DLD1 (cell line): ENCODE results near the gene PLA2G4E.

Source experiments
- in situ Hi-C: cut with HindIII; loops from 2 replicates; pipeline ENCODE4 v1.10.0; 2017; ENCODE audit warnings: low sequenced_read_pairs

PLA2G4E gene

DNA sequence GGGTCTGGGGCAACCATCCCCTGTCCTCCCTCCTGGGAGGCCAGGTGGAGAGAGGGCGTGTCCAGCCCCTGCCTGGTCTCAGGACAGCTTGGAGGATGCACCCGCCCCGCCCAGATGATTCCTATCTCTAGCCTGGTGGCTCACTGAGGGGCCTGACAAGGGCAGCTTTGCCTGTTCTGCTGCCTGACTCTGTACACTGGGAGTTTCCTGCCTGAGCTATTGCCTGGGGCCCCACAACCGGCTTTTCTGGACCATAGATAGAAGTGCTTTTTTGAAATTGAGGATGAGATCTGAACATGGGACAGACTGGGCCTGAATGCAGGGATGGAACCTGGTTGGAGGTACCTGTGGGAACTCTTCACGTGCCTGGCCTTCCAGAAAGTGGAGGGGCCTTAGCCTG, 751 bp upstream of the PLA2G4E start:
- in situ Hi-C loops = no loop called here

DNA sequence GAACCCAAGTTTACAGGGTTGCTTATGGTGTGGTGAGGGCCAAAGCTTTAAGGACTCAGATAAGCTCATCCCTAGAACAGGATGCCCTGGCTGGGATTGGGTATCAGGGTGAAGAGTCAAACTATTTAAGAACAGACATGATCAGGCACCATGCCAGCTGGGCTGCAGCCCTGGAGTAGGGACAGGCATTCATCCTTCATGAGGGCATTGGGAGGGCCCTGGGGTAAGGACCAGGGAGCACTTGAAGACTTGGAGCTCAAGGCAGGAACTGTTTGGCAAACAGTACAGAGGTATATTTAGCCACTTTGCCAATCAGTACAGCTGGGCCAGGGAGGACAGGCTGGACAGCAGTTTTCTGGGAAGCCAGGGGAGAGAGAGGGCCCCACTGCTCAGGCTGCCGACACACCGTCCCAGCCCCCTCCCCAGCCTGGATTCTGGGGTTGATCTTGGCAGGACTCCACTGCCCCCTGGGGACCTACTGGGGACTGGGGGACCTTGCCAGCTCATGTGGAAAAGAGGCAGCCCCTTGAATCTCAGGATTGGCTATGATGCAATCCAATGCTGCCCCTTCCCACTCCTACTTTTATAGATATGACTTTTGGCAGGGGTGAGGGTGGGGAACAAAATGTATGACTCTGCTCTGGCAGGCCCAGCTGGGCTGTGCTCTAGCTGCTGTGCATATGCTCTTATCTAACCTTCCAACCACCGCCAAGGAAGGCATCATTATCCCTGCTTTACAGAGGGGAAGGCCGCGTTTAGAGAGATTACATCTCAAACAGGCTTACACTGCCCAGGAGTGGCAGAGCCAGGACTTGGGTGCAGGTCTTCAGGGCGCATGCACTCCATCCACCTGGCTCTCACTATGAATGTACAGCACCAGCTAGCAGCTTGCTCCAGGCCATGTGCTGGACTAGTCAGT, 2.3 kb downstream of the PLA2G4E start:
- in situ Hi-C loops = no loop called here

DNA sequence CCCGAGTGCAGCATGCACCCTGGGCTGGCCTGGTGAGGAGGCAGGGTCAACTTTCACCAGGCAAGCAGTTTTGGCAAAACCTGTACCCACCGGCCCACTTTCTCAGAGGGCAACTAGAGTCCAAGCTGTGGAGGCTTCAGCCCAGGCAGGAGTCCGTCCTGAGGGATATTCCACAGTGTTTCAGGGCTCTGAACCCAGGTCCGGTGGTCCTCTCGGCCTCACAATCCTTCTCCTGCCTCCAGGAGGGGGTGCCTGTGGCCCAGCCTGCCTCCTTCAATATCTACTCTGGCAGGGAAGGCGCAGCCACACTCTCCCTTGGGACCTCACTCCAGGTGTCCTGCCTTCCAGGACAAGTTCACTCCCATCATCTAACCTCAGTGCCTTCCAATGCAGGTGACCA, 3.9 kb downstream of the PLA2G4E start:
- in situ Hi-C loops = no loop called here

DNA sequence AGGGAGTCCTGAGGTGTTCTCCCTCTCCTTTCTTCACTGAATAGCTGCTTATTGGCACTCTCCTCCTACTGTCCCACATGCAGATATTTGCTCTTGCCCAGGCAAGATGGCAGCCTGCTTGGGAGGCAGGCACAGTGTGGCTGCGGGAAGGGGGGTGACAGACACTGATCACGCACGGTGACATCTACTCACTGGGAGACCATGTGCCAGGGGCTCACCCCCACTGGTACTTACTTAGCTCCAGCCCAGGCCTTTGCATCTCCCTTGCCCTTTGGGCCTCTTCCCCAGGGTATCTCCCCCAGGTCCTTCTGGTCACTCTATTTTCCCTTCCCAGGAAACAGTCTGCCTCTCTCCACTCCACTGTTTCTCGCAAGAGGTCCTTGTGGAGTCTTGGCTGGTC, 6.4 kb downstream of the PLA2G4E start:
- in situ Hi-C loops = no loop called here

DNA sequence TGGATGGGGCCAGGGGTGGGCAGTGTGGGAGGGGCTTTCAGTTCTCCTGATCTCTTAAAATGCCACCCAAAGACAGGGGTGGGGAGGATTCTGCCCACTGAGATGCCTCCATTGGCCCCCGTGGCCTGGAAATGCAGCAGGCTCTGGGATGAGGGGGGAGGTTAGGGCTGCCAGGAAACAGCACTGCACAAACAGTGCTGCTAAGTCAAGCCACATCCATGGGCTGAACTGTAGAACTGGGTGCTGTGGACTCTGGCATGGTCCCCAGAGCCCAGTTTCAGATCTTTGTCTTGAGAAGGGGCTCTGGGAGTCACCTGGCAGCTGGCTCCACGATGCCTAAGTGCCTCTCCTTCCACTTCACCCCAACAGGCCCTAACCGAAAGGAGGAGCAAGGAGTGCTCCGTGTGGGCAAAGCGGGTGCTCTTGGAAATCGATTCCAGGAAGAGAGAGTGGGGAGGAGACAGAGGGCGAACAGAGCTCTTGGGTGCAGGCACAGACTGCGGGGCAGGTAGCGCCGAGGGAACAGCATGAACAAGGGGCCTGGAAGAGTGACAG, 7.8 kb downstream of the PLA2G4E start:
- in situ Hi-C loops = no loop called here

DNA sequence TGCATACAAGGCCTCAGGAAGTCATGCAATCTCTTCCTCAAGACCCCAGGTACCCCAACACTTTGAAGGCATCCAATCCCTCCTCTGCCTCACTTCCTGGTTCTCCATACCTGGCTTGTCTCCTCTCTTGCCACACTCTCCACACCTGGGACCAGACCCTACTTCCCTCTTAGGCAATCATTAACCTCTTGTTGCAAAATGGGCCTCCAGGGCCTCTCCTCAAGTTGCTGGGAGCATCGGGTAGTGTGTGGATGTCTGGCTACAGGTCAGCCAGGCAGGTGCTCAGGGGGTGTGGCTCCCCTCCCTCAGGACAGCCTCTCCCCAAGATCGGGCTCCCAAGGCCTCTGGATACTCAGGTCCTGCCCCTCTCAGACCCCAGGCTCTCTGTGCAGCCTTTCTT, 8.6 kb downstream of the PLA2G4E start:
- in situ Hi-C loops = no loop called here

DNA sequence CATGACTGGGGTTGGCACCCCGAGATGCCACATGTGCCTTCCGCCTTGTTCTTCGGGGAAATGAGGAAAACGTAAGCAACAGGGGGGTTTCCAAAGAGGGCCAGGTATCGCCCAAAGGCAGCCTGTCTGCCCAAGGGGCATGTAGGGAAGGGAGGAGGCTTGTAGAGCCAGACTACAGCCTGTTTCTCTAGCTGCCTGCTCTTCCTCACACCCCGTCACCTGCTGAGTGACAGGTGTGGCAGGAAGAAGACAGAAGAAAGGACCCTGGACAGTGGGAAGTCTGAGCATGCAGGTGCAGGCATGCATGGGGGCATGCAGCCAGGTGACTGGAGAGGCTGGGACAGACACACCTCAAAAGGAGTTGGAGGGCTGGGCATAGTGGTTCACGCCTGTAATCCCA, 9.8 kb downstream of the PLA2G4E start:
- in situ Hi-C loops = no loop called here

DNA sequence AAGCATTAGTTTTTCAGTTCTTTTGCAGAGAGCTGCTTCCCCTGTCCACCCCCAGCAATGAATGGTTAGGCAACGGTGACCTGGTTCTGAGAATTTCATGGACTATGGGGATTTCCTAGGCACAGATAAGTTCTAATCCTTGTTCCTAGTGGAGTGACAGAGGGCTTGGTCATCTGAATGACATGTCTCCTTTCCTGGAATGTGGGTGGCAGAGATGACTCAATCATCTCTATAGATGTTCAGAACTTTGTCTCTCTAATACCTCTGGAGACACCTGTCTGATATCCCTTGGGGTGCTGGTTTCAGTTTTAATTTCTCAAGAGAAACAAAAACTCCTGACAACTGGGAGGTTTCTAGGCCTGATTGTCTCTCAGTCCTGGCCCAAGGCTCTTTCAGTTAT, 10.4 kb downstream of the PLA2G4E start:
- in situ Hi-C loops = no loop called here

DNA sequence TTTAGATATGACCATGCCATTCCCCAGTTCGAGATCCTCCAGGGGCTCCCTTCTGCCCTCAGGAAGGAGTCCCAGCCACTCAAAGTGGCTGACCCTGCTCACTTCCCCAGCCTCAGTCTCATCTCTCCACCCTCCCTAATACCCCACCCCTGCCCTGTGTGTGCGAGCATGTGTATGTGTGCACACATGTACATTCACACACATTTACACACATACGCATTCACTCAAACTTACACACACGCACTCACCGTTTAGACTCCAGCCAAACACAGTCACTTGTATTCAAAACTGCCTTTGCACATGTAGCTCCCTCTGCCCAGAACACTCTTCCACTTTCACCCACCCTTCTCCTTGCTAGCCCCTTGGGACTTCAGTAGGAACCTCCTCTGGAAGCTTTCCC, 11.4 kb downstream of the PLA2G4E start:
- in situ Hi-C loops = loop anchor here (5.0 kb wide), 1 partner anchor 43 kb away; no protein-coding TSS in a partner anchor

DNA sequence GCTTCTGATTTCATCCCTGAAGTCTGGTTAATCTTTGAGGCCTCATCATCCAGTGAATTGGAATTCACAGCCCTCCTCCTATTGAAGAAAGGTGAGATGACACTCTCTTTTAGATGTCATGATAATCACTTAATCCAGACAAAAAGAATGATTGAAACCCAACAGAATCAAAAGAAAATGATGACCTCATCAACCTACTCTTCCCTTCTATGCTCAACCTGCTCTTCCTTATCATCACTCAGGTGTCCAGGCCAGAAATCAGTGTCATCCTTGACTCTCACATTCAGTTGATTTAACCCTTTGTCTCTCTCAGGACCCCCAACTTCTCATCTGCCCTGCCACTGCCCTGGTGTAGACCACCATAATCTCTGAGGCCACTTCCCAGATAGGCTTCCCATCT, 11.8 kb downstream of the PLA2G4E start:
- in situ Hi-C loops = loop anchor here (5.0 kb wide), 1 partner anchor 43 kb away; no protein-coding TSS in a partner anchor

DNA sequence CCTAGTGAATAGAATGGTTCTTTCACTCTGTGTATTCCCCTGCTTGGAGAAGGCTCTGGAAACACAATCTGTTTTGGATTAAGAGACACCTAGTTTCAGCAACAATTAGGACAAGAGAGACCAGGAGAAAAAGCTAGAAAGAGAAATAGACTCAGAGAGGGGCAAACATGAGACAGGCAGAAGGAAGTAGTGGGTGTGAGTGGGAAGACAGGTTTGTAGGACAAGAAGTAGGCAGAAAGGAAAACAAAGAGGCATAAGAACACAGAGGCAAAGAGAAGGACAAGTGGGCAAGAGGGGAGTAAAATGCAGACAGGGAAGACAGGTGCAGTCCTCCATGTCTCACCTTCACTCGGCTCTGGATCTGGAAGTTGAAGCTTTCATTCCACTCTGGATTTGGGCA, 13.5 kb downstream of the PLA2G4E start:
- in situ Hi-C loops = loop anchor here (5.0 kb wide), 1 partner anchor 45 kb away; no protein-coding TSS in a partner anchor

DNA sequence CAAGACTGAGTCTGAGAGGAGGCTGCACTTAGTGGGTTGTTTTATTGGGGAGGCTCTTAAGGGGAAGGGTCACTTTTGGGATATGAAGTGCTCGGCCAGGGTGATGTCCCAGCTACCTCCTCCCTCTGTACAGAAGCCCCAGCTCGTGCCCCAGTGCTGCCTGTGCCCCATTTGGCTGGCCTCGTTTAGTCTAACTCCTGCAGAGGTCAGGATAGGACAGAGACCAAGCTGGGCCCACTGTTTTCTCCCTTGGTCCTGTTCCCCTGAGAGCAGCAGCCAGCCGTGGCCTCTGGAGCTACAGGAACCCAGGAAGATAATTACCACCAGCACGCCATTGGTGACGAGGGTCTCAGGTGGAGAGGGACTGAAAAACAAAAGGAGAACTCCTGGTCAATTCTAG, 18.5 kb downstream of the PLA2G4E start:
- in situ Hi-C loops = no loop called here

DNA sequence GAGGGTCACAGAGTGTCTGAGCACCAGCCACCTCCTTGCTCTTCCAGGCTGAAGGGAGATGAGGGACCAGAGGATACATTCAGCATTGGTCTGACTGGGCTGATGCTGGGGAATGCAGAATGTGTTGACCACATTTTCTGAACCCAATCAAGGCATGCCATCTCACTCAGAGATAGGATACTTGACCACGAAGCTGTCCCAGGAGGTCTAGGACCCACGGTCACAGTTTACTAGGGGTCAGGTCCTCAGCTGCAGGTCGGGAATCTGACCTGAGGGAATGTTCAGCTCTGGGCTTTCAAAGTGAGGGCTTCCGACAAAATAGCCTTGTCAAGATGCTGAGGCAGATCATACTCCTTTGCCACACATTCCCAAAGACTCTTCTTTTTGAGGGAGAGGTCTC, 19.6 kb downstream of the PLA2G4E start:
- in situ Hi-C loops = no loop called here

DNA sequence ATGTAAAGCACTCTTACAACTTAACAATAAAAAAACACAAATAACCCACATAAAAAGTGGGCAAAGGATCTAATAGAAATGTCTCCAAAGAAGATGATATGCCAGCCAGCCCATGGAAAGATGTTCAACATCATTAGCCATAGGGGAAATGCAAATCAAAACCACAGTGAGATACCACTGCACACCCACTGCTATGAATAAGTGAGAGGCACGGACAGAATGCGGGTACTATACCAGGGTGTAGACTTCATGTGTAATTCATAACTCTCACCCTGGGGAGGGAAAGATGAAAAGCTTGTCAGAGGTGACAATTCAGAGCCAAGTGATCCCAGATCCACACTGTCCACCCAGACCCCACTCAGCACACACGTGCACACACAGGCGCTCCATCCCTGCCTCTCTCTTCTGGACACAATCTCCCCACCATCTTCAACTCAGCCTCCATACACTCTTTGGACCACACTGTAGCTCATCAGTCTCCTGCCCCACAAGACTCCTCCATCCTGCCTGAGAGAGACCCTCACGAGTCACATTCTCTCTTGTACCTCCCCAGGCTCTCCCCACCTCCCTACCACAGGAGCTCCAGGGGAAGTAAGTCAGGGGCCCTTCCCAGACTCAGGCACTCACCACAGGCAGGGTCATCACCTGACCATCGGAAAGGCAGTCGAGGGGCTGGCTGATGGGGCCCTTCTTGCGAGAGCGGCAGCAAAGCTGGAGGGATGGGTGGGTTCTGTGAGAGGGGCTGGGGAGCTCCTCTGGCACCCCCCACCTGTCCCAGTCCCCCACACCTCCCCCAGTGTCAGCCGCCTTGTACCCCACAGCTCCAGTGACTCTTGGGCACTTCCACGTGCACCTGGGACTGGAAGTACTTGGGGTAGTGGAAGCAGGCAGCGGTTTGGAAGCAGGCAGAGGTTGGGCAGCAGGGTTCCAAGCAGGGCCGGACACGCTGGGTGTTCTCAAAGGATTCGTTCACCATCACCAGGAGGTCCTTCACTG, 21.3 kb downstream of the PLA2G4E start:
- in situ Hi-C loops = no loop called here

DNA sequence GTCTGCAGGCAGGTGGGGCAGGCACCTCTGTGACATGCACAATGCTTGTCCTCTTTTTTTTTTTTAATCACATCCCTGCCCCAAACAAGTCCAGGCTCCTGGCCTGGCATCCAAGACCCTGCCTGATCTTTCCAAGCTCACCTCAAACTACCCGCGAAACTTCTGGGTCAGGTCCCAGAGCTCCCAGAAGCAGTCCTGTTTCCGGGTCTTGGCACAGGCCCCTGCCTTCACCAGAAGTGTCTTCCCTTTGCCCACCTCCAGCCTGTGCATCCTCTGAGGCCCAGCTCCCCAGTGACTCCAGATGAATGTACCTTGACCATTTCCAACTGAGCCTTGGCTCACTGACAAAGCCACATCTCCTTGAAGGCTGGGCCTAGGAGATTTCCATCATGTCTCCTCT, 23.0 kb downstream of the PLA2G4E start:
- in situ Hi-C loops = no loop called here

DNA sequence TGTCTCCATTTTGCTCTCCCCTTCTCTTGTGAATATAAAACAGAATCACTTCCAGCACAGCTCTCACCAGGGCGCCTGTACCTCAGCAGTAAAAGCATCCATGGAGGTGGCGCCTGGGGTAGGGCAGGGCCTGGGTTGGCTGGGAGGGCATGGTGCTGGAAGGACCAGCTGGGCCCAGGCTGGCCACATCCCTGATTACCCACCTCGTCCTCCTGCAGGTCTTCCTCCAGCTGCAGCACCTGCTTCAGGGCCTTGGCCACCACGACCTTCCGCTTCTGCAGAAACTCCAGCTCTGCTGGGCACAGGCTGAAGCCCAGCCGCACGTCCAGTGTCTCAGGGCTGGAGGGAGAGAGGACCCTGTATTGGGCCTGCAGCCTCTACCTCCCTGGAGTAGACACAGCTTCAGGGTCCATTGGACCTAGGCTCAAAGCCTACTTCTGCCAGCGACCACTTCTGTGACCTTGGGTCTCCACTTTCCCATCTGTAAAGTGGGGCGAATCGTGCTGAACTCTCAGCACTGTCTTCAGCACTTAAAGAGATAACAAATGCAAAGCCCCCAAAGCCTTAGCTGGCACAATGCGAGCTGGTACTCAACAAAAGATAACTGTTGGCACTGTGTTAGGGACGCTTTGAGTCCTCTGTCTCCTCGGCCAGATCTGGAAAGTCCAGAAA, 23.8 kb downstream of the PLA2G4E start:
- in situ Hi-C loops = no loop called here

DNA sequence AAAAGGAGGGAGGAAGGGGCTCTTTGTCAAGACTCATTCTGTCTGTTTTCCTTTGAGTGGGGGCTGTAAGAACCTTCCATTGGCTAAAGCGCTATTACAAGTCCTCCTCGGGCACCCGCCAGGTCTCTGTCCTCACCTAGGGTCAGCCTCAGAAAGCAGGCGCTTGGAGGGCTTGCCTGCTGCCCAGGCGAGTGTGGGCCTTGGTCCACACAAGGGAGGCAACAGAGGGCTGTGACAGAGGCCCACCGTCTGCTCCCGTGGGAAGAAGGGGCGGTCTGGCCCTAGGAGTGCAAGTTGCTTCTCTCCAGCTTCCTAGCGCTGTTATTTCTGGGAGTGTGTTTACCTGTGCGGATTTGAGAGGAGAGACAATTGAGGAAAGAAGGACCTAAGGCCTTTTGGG, 24.5 kb downstream of the PLA2G4E start:
- in situ Hi-C loops = no loop called here

DNA sequence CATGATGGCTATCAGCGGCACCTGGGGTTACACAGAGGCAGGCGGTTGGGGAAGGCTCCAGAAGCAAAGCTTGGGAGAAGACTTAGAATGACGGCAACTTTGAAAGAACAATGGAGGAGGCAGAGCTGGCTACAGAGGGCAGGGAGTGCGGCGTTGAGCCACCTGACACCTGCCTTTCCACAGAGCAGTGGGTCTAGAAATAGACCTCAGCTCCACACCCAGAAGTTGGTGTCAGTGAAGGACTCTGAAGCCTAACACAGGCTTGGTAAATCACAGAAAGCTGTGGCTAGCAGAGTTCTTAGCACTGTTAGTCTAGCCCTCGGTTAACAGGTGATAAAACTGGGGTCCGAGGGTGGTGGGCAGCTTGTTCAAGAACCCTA, 25.4 kb downstream of the PLA2G4E start:
- in situ Hi-C loops = no loop called here

DNA sequence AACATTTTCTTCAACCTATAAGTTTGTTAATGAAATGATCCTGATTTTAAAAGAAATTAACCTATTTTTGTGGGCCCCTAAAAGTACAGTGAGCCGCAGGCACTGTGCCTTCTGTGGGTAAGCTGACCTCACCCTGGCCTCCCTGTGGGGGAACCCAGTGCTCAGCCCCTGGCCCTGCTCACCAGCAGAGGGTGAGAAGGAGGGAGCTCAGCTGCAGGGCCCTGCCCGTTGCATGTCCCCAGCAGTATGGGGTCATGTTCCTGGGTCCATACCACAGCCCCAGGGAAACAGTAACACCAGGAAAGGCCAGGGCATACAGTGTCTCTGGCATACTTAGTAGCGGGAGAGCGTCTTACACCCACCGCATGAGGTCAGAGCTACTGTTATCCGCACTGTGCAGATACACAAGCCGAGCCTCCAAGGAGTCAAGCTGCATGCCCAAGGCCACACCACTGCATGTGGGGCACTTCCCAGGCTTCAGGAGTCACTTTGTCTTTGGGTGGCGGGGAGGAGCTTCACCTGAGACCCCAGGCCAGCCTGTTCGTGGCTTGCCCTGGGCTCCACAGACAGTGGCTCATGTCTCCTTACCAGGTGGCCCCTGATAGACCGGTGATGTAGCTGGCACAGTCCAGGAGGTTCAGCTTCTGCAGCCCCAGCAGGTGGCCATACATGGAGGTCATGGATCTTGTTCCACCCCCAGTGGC, 25.9 kb downstream of the PLA2G4E start:
- in situ Hi-C loops = no loop called here

DNA sequence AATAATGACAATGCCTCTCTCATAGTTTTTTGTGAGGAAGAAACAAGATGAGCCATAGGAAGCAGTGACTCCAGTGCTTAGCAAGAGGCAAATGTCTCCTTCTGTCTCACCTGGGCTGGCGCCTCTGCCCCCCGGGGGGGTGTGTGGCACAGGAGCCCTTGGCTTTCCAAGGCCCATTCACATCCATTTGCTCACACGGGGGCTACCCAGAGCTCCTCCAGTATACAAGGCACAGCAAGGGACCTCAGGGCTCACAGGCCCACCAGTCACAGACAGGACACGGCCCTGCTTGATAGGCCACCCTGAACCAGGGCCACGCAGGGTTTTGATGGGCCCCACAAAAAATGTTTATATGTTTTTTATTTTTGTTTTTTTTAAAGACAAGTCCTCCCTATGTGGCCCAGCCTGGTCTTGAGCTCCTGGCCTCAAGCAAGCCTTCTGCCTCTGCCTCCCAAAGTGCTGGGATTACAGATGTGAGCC, 26.6 kb downstream of the PLA2G4E start:
- in situ Hi-C loops = no loop called here
